Measurements from ENCODE around the gene C12orf57.

C12orf57 gene

GRCh38 chr12:6919588-6919987, 24.2 kb upstream of the C12orf57 start:
- no peak for DNase-seq

DNA sequence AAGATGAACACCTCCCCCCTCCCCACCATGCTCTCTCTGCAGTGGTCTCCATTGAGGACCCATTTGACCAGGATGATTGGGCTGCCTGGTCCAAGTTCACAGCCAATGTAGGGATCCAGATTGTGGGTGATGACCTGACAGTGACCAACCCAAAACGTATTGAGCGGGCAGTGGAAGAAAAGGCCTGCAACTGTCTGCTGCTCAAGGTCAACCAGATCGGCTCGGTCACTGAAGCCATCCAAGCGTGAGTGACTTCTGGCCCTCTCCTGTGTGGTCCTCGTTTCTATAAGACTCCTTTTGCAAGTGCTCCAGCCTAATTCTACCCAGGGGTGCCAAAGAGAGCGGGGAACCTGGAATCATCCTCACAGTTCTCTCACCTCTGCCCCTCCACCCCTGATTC, 22.3 kb upstream of the C12orf57 start:
- DNase-seq = no peak

DNA sequence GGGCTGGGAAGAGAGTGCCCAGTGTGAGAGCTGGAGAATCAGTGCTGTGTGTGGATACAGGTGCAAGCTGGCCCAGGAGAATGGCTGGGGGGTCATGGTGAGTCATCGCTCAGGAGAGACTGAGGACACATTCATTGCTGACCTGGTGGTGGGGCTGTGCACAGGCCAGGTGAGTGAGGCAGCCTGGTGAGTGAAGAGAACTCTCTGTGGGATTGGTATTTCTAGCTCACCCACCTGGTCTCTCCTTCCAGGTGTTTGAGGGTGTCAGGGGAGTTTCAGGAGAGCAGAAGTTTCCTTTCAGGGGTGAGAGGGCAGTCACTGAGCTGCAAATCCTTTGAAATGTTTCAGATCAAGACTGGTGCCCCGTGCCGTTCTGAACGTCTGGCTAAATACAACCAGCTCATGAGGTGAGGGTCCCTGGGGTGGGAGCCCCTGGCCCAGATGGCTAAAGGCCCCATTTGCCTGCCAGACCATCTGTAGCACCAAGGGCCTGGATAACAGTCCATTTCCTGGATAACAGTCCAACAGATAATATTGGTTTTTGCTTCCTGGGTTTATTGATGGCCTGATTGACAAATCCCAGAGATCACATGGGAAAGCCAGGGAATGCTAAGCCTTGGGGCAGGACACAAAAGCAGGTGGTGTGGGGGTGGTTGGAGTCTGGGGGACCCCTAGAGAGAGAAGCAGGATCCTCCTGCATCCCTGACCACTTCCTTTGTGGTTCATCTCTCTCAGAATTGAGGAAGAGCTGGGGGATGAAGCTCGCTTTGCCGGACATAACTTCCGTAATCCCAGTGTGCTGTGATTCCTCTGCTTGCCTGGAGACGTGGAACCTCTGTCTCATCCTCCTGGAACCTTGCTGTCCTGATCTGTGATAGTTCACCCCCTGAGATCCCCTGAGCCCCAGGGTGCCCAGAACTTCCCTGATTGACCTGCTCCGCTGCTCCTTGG, 21.6 kb upstream of the C12orf57 start:
- no peak for DNase-seq

GRCh38 chr12:6923003-6923732, 20.7 kb upstream of the C12orf57 start:
- DNase-seq = no peak

- DNase-seq = no peak
Measured at GRCh38 chr12:6923851-6924250, 20.0 kb upstream of the C12orf57 start.

- DNase-seq = no peak
Measured at GRCh38 chr12:6925239-6925539, 18.6 kb upstream of the C12orf57 start.

DNA sequence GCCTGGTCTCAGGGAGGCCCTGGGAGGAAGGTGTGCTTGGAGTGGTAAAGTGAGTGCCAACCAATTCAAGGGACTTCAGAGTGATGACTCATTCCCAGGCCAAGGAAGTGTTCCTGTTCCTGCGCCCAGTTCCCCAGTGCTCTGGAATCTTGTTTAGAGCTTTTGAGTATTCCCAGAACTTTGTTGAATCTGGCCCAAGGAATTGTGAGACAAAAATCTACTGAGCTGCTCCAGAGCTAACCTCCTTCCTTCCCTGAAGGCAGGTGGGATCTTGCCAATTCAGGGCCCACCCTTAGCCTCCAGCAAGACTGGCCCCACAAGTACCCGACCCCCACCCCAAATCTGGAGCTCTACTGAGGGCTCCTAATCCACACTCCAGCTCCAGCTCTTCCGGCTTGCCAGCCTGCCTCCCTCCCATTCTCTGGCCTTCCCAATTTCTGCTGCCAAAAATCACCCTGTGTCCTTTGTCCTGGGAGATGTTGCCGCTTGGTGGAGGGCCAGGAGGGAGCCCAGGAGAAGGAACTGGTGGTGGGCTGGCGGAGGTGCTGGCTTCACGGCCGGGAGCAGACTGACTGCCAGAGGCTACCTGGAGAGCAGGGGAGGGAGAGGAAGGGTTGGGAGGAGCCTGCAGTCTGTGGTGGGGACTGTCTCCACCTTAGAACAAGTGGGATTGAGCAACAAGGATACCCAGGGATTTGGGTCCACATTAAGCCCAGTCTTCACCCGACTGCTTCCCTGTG, 18.1 kb upstream of the C12orf57 start:
- no peak for DNase-seq

DNA sequence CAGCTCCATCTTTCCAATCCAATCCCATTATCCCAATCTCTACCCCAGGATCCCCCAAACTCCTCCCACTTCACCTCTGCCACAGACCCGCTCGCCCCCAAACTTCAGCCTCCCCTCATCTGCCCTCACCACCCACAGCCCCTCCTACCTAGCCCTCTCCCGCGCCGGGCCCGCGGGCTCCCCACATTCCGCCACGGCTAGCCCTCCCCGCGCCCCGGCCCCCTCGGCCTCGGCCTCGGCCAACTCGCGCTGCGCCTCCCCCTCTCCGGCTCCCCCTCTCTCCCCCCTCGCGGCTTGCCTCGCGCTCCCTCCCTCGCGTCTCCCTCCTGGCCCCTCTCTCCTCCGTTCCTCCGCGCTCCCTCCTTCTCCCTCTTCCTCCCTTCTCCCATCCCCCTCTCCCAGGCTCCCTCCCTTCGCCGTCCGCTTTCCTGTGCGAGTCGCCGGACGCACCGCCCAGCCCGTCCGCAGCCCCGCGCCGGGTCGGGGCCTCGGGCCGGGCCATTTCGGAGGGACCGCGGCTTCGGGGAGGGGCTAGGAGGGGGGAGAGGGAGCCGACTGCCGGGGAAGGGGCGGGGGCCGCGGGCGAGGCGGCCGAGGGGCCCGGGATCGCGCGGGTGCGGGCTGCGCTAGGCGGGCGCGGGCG, 16.3 kb upstream of the C12orf57 start, which contains the start of gene ATN1:
Gene ATN1, plus strand, starts transcription at position 581 of the 643 bp plus-strand sequence. CDS start 6,043 bp downstream, outside the sequence.
- DNase-seq = peak; percentile 51

GRCh38 chr12:6928022-6928702, 15.7 kb upstream of the C12orf57 start:
- DNase-seq = no peak

DNA sequence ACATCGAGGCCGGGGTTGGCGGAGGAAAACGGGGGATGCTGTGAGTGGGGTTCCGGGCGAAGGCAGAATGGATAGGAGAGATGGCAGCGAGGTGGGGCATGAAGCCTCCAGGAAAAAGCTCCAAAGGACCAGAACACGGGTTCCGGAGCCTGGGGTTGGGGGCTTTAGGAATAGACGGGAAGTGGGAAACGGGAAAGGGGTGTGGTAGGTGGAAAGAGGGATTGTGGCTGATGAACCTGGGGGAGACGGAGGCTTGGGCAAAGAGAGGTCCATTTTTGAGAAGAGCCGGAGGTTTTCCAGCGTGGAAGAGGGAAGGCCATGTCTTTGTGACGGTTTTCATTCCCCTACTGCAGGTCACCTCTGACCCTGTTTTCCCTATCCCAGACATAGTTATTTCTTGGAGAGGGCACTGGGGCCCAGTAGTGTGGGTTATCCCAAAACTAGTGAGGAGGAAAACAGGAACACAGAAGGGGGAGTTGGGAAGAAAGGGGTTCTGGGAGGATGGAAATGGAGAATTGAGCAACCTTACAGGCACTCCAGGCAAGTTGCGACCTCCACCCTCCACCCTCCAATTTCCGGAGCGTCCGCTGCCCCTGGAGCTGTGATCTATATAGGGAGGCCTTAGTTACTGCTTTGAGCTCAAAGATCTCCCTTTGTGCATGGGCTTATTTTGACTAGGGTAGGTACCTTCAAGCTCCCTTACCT, 15.0 kb upstream of the C12orf57 start:
- DNase-seq = no peak

GRCh38 chr12:6929466-6930452, 14.1 kb upstream of the C12orf57 start:
- DNase-seq = no peak

GRCh38 chr12:6932766-6933165, 11.1 kb upstream of the C12orf57 start:
- no peak for DNase-seq

GRCh38 chr12:6934110-6934509, 9.7 kb upstream of the C12orf57 start:
- no peak for DNase-seq

DNA sequence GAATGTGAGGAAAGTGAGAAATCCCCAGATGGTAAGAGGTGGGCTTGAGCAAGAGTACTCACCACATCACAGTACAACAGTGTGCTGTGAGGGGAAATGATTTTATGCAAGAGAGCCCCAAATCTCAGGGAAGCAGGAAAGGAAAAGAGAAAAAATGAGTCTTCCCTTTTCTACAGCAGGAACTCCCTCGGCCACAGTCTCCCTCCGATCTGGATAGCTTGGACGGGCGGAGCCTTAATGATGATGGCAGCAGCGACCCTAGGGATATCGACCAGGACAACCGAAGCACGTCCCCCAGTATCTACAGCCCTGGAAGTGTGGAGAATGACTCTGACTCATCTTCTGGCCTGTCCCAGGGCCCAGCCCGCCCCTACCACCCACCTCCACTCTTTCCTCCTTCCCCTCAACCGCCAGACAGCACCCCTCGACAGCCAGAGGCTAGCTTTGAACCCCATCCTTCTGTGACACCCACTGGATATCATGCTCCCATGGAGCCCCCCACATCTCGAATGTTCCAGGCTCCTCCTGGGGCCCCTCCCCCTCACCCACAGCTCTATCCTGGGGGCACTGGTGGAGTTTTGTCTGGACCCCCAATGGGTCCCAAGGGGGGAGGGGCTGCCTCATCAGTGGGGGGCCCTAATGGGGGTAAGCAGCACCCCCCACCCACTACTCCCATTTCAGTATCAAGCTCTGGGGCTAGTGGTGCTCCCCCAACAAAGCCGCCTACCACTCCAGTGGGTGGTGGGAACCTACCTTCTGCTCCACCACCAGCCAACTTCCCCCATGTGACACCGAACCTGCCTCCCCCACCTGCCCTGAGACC, 8.2 kb upstream of the C12orf57 start:
- no peak for DNase-seq

- no peak for DNase-seq
Measured at GRCh38 chr12:6936194-6936635, 7.6 kb upstream of the C12orf57 start.

- peak; percentile 70 for DNase-seq
Measured at GRCh38 chr12:6936636-6937480, 7.0 kb upstream of the C12orf57 start.

- peak; percentile 96 for DNase-seq
Measured at GRCh38 chr12:6937481-6938352, 6.1 kb upstream of the C12orf57 start.
